Effector memory CD8-positive, alpha-beta T cell (primary cell): ENCODE measurements around the gene TRAPPC2L.
"Not testable (repeated sequence)": the region's sequence is repeated elsewhere in the genome, so short reads cannot be mapped to it uniquely, and the experiment has no call there.

Experiments
- ATAC-seq: fragments of 150-1000 bp; cut with Tn5 transposase; replicated peaks from 2 replicates; pipeline ENCODE4 v1.10.0; 2021; ENCODE audit warnings: mild to moderate bottlenecking, moderate library complexity
- DNase-seq, 3 experiments: peaks; one replicate each; pipeline ENCODE4 v3.0.0; 2021
- H3K27ac Mint-ChIP-seq, 2 donors: one replicate each; pipeline ENCODE4 v1.8.0; 2022; ENCODE audit warnings: mild to moderate bottlenecking in 2 of 2, mixed read lengths in 2 of 2, moderate library complexity in 2 of 2
- H3K27me3 Mint-ChIP-seq, 2 donors: one replicate each; pipeline ENCODE4 v1.8.0; 2022; ENCODE audit warnings: mixed read lengths in 2 of 2
- H3K36me3 Mint-ChIP-seq: one replicate; pipeline ENCODE4 v1.8.0; 2022; ENCODE audit warnings: mild to moderate bottlenecking, moderate library complexity, mixed read lengths; ENCODE audit not compliant: insufficient read depth
- H3K4me1 Mint-ChIP-seq, 2 donors: one replicate each; pipeline ENCODE4 v1.8.0; 2022; ENCODE audit warnings: low read depth in 2 of 2, mixed read lengths in 2 of 2
- H3K4me3 Mint-ChIP-seq, 2 donors: one replicate each; pipeline ENCODE4 v1.8.0; 2022; ENCODE audit warnings: mild to moderate bottlenecking in 2 of 2, mixed read lengths in 2 of 2, moderate library complexity in 2 of 2
- H3K9me3 Mint-ChIP-seq, 2 donors: one replicate each; pipeline ENCODE4 v1.8.0; 2022; ENCODE audit warnings: mixed read lengths in 2 of 2

The TRAPPC2L gene

DNA sequence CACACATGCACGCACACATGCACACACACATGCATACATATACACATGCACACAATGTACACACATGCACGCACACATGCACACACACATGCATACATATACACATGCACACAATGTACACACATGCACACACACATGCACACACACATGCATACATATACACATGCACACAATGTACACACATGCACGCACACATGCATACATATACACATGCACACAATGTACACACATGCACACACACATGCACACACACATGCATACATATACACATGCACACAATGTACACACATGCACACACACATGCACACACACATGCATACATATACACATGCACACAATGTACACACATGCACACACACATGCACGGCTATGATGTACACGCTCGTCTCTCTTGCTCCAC lies 37.3 kb downstream of the TRAPPC2L start:
- not testable (repeated sequence) for H3K27me3 Mint-ChIP-seq, H3K9me3 Mint-ChIP-seq, H3K27ac Mint-ChIP-seq, H3K4me3 Mint-ChIP-seq, ATAC-seq, H3K4me1 Mint-ChIP-seq, DNase-seq, H3K36me3 Mint-ChIP-seq

DNA sequence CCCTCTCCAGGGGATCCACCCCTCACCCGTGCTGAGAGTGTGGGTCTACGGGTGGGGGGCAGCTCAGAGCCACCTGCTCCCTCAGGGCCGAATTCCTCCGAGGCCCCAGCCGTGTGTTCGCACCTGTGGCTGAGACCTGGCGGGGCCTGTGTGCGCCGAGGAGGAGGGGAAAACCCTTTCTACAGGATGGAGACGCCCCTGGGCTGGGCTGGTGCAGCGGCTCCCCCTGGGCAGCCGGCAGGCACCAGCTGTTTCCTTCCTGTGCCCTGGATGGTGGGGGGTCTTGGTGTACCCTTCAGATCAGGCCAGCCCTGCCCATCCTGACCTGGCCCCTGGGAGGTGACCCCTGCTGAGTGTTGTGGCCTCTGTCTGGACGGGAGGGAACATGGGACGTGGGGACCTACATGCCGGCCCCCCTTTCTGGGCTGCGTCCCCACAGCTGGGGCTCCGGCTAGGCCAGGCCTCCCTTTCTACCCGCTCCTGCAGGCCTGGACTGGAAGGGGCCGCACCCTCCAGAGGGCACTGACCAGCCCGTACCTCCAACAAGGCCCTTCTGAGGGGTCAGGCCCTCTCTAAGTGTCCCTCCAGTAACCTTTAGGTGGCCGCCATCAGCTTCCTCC lies 37.9 kb downstream of the TRAPPC2L start:
- no peak overlapping the region for H3K4me3 Mint-ChIP-seq
- no peak overlapping the region for H3K27ac Mint-ChIP-seq
- no peaks in the 10 kb centered on the region for H3K9me3 Mint-ChIP-seq
- peaks cover 4% of the 10 kb centered on the region for H3K36me3 Mint-ChIP-seq
- DNase-seq = no peak
- no peaks in the 10 kb centered on the region for H3K4me1 Mint-ChIP-seq
- ATAC-seq = no peak
- H3K27me3 Mint-ChIP-seq = no peaks in the 10 kb centered on the region

DNA sequence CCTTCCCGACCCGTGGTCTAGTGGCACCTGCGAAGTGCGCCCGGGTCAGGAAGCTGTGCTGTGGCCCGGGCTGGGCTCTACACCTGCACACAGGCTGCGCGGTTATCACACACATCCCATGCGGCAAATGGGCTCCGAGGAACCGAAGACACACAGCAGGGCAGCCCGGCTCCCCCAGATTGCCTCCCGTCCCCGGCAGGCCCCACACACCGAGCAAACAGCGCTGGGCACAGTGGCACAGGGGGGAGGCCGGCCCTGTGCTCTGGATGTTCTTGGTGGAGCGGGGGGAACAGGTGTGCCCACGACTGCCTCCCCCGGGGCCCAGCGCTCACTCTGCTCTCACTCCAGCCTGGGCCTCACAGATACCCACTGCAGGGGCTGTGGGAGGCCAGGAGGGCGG lies 38.4 kb downstream of the TRAPPC2L start:
- Mint-ChIP-seq H3K4me3 (no peak overlapping the region), H3K27ac (no peak overlapping the region), H3K36me3 (peaks cover 4% of the 10 kb centered on the region), H3K27me3 (no peaks in the 10 kb centered on the region), H3K9me3 (no peaks in the 10 kb centered on the region), H3K4me1 (no peaks in the 10 kb centered on the region)
- DNase-seq (no peak), ATAC-seq (no peak)

DNA sequence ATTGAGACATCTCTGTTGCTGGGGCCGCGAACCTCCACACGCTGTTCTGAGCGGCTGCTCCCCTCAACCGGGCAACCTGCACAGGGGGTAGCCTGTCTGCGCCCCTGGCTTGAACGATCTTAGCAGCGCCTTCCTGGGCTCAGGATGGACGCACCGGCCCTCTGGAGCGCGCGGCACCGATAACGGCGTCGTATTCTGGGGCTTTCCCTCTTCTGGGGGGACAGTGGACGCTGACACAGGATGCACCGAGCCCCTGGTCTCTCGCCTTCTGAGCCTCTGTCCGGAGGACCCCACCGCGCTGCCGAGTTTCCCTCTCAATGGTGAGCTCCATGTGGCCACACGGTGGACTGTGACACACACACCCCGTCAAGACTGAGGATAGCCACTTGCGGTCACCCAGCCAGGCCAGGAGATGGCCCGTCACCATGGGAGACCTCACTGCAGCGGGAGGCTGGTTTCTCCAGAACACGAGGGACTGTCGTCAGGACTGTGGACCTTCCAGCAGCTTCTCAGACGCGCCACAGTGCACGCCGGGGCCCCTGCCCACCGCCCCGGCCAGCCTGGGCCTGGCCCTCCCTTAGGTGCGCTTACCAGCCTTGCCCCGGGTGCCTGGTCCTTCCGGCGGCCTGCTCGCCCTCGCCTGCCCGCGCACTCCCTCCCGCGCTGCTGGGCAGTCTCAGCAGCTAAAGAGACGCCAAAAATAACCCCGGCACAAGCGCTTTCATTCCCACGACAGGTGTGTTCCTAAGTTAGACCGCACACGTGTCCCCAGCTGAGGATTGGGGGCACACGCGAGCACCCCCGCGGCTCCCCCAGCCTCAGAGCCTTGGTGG lies 39.5 kb downstream of the TRAPPC2L start:
- ATAC-seq = no peak
- no peak for DNase-seq
- Mint-ChIP-seq H3K27me3 (no peaks in the 10 kb centered on the region), H3K4me1 (no peaks in the 10 kb centered on the region), H3K36me3 (no peaks in the 10 kb centered on the region), H3K9me3 (no peaks in the 10 kb centered on the region), H3K4me3 (no peak overlapping the region), H3K27ac (no peak overlapping the region)

DNA sequence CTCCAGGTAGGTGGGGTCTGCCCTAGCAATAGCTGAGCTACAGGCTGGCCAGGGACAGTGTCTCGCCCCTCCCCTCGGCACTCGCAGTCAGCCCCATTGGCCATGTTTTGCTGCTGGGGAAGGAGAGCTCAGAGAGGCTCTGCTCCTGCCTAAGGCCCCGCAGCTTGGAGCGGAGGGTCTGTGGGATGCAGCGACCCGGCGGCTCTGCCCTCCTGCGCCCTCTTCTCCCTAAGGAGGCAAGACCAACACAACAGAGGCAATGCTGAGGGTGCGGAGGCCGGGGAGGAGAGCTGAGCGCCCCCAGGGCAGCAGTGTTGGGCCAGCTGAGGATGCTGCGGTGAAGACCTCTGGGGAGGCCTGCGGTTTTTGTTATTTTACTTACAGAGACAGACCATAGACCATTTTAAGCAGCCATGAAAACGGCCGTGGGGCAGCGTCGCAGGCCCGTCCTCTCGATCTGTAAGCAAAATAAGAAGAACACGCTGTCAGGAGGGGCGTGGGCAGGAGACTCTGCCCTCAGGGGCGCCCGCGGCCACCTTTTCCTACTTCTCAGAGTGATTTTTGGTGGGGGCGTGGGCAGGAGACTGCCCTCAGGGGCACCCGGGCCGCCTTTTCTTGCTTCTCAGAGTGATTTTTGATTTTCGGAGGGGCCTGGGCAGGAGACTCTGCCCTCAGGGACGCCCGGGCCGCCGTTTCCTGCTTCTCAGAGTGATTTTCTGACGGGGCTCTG lies 40.9 kb downstream of the TRAPPC2L start:
- no peaks in the 10 kb centered on the region for H3K36me3 Mint-ChIP-seq
- no peak overlapping the region for H3K27ac Mint-ChIP-seq
- peaks cover 0 to 2% of the 10 kb centered on the region in 2 donors for H3K4me1 Mint-ChIP-seq
- H3K4me3 Mint-ChIP-seq = no peak overlapping the region
- H3K27me3 Mint-ChIP-seq = peaks cover 0 to 4% of the 10 kb centered on the region in 2 donors
- no peaks in the 10 kb centered on the region for H3K9me3 Mint-ChIP-seq
- no peak for ATAC-seq
- DNase-seq = no peak

DNA sequence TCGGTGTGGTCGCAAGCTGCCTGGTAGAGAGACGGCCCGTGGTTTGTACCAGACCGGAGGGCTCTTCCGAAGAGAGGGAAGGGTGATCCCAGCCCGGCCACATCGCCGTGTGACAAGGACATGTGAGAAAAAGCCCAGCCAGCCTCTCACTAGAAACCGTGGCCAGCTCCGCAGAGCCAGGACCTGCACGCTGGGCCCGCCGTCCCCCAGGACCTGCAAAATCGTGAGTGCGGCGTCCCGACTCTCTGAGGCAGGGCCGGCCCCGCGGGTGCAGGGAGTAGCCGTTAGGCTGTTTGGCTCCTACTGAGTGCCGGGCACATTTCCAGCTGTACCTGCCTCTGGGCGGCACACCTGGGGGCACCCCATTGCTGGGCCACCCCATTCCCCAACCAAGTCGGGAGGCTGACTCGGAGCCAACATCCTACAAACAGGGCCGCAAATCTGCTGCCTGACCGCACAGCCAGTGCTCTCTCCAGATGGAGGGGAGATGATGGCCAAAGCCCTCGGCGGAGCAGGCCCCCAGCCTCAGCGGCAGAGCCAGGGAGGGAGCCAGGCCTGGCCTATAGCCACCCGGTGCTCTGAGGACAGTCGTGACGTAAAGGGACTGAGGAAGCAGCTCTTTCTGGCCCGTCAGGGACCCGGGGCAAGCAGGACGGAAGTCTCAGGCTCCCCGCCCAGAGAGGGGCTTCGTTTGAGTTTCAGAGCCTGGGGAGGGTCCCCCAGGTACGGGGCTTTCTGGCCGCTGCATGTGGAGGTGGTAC lies 43.2 kb downstream of the TRAPPC2L start:
- Mint-ChIP-seq H3K36me3 (no peaks in the 10 kb centered on the region), H3K4me3 (no peak overlapping the region), H3K9me3 (no peaks in the 10 kb centered on the region), H3K27me3 (peaks cover 0 to 8% of the 10 kb centered on the region in 2 donors), H3K27ac (no peak overlapping the region), H3K4me1 (peaks cover 0 to 3% of the 10 kb centered on the region in 2 donors)
- DNase-seq = no peak
- ATAC-seq = no peak

DNA sequence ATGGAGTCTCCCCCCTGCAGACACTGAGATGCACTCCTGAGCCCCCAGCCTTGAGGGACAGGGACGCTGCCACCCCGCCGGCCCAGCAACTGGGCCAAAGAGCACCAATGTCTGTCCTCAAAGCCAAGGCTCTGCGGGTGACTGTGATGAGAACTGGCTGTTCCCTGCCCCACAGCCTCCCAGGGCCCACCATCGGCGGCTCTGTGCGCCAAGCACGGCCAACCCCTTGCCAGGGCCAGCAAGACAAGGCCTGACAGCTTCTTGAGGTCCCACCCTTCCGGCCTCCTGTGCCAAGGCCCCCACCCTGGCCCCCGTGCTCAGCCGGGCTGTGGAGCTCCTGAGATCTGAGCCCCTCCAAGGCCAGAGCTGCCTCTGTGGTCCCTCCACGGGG lies 43.7 kb downstream of the TRAPPC2L start:
- Mint-ChIP-seq H3K36me3 (no peaks in the 10 kb centered on the region), H3K27me3 (peaks cover 0 to 8% of the 10 kb centered on the region in 2 donors), H3K9me3 (no peaks in the 10 kb centered on the region), H3K27ac (no peak overlapping the region), H3K4me1 (peaks cover 0 to 3% of the 10 kb centered on the region in 2 donors), H3K4me3 (no peak overlapping the region)
- no peak for ATAC-seq
- DNase-seq = no peak

DNA sequence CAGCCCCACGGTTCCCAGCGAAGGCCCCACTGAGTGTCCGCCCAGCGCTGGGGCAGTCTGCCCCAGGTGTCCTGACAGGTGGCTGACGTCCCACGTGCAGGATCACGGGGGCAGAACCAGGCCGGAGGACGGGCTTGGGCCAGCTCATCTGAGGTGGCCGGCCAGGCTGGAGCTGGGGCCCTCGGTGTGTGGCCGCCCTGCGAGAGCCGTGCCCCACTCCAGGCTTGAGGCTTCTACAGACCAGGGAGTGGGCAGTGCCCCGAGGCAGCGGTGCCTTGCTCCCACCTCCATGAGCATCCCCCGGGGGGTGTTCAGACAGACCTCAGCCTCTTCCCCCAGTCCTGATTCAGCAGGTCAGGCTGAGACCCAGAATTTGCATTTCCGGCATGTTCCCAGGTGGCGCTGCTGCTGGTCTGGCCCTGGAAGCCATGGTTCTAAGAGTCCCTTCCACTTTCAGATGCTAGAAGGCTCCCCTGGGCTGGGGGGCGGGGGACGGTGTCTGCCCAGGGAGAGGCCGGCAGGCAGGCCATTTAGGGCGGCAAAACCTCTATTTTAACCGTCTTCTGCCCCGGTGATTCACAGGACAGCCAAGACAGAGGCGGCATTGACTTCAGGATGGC lies 44.9 kb downstream of the TRAPPC2L start:
- peaks cover 4 to 5% of the 10 kb centered on the region in 2 donors for H3K4me1 Mint-ChIP-seq
- peaks cover 0 to 8% of the 10 kb centered on the region in 2 donors for H3K27me3 Mint-ChIP-seq
- no peaks in the 10 kb centered on the region for H3K36me3 Mint-ChIP-seq
- H3K9me3 Mint-ChIP-seq = no peaks in the 10 kb centered on the region
- H3K27ac Mint-ChIP-seq = no peak overlapping the region
- DNase-seq = no peak
- no peak overlapping the region for H3K4me3 Mint-ChIP-seq
- ATAC-seq = no peak

DNA sequence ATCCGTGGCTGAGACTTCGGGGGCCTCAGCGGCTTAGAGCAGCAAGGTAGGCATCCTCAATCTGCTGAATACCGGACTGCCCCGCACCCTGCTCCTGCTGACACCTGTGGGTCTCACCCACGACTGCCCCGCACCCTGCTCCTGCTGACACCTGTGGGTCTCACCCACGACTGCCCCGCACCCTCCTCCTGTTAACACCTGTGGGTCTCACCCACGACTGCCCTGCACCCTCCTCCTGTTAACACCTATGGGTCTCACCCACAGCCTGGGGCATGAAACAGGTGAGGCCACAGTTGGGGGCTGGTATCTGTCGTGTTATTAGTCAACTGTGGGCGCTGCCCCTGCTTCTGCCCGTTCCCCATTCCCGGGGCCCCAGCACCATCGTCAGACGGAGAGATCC lies 45.8 kb downstream of the TRAPPC2L start:
- Mint-ChIP-seq H3K4me1 (peaks cover 4 to 5% of the 10 kb centered on the region in 2 donors), H3K9me3 (no peaks in the 10 kb centered on the region), H3K4me3 (no peak overlapping the region), H3K27me3 (peaks cover 0 to 8% of the 10 kb centered on the region in 2 donors), H3K36me3 (no peaks in the 10 kb centered on the region), H3K27ac (no peak overlapping the region)
- DNase-seq (no peak), ATAC-seq (no peak)

DNA sequence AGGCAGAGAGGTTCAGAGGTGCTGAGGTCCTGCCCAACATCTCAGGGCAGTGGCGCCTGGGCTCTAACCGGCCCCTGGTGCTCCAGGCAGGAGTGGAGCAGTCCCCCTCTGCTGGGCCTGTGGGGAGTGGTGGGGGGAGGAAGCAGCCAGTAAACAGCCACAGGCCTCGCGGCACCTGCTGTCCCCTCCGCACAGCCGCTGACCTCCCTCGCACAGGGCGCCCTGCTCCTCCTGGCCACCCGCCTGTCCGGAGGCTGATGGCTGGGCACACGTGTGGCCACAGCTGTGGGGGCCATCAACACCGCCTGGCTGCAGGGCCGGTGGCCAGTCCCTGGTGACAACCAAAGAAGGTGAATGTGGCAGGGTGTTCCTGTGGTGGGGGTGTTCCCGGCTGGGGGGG lies 46.3 kb downstream of the TRAPPC2L start:
- no peak overlapping the region for H3K4me3 Mint-ChIP-seq
- H3K27ac Mint-ChIP-seq = no peak overlapping the region
- DNase-seq = no peak
- H3K9me3 Mint-ChIP-seq = no peaks in the 10 kb centered on the region
- peaks cover 0 to 8% of the 10 kb centered on the region in 2 donors for H3K27me3 Mint-ChIP-seq
- ATAC-seq = no peak
- H3K4me1 Mint-ChIP-seq = peaks cover 4 to 5% of the 10 kb centered on the region in 2 donors
- no peaks in the 10 kb centered on the region for H3K36me3 Mint-ChIP-seq

DNA sequence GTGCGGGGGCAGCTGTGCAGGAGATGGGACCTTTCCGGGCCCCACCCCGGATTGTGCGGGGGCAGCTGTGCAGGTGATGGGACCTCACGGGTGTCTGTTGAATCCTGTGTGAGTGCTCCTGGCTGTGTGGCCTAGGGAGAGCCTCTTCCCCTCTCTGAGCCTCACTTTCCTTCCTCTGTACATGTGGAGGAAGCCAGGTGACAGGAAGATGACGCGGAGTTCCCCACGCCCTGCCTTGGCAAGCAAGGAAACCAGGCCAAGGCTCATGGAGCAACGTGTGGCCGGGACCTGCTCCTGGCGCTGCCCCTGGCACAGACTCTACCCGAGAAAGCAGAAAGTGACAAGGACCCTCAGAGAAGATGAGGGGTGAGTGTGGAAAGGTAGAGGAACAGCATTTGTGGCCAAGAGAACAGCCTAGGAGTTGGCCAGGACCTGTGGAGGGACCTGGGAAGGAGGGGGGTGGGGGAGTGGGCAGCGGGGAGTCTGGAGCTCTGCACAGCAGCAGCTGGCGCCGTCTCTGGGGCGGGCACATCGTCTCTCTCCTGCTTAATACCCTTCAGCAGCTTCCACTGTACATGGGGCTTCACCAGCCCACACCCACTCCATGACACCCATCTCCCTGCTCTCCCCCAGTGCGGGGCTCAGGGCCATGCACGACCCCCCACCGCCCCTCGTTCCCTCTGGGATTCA lies 47.9 kb downstream of the TRAPPC2L start:
- ATAC-seq (no peak), DNase-seq (no peak)
- H3K4me1 Mint-ChIP-seq = peaks cover 4 to 5% of the 10 kb centered on the region in 2 donors
- no peak overlapping the region for H3K27ac Mint-ChIP-seq
- no peak overlapping the region for H3K4me3 Mint-ChIP-seq
- no peaks in the 10 kb centered on the region for H3K9me3 Mint-ChIP-seq
- H3K36me3 Mint-ChIP-seq = no peaks in the 10 kb centered on the region
- H3K27me3 Mint-ChIP-seq = peaks cover under 1 to 10% of the 10 kb centered on the region in 2 donors

DNA sequence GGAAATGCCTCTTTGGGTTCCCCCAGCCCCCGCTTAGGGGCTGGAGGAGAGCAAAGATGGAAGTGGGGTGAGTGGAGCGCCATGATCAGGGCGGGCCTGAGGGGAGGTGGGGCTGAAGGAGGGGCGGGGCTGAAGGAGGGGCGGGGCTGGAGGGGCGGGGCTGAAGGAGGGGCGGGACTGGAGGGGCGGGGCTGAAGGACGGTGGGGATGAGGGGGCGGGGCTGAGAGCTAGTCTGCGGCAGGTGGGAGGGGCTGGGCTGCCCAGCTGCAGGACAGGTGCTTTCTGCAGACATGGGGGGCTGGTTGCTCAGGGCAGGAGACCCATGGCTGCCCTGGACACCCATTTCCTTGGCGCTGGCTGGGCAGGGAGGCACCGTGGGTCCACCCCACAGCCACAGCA lies 48.6 kb downstream of the TRAPPC2L start:
- no peak for DNase-seq
- Mint-ChIP-seq H3K9me3 (no peaks in the 10 kb centered on the region), H3K4me3 (no peak overlapping the region), H3K27ac (no peak overlapping the region), H3K36me3 (no peaks in the 10 kb centered on the region), H3K27me3 (peaks cover 7 to 18% of the 10 kb centered on the region in 2 donors), H3K4me1 (peaks cover 4 to 5% of the 10 kb centered on the region in 2 donors)
- ATAC-seq = no peak
